HG03064 (cell line): ENCODE results near the gene PTGDS.

Experiments
- ATAC-seq: cut with Tn5 transposase; IDR thresholded peaks from one replicate; pipeline ENCODE4 v1.9.1; 2021; ENCODE audit warnings: low read depth; ENCODE audit not compliant: unreplicated experiment

Gene PTGDS

GRCh38 chr9:136957461-136957860 is 19.8 kb upstream of the PTGDS start:
- no peak for ATAC-seq

GRCh38 chr9:136957901-136958300 is 19.4 kb upstream of the PTGDS start:
- no peak for ATAC-seq

DNA sequence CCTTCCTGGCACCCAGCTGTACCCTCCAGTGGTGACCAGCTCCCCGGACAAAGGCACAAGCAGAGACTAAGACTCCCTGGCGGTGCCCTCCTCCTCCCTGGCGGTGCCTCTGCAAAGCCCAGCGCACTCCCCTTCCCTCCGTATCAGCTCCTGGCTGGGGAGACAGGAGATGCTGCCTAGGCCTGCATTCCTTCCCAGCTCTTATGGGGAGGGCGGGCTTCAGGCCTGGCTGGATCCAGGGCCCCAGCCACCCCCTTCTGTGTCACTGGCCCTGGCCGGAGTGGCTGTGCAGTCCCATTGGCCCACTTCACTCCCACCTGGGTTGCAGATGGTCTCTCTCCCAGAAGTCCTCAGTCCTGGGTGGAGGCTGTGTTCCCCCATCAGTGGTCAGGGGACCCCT is 18.8 kb upstream of the PTGDS start:
- no peak for ATAC-seq

DNA sequence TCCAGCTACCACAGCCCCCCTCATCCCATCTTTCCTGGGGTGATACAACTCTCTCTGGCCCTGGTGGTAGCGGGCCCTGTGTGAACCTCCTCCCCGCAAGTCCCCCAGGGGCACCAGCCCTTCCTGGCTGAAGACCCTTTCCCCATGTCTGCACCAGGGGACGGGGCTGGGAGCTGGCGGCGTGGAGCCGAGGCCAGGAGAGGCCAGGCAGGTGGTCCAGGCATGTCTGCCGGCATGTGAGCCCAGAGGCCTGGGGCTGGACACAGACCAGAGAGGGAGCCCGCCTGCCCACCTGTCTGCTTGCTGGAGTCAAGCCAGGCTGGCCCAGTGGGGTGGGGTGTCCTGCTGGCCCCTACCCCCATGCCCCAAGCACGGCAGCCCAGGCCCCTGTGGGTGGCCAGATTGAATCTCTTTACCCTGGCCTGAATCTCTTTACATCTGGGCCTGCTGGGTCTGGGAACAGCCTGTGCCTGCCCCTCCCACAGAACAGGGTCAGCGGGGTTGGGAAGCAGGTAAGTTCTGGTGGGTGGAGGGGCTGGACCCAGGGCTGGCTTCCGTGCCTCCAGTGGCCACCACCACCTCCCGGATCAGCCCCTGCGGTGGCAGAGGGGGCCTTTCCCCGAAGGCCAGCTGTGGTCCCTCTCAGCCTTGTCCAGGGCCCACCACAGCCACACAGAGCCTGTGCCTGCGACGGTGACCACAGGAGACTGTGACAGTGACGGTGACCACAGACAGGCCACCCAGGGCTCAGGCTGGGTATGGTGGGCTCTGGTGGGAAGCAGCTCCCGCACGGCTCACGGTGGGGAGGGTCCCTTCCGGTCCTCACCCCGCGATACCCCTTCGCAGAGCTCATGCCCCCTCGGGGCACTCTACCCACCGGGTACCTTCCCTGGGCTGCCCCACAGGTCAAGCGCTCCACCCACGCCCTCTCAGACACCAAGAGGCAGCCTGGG is 18.1 kb upstream of the PTGDS start:
- no peak for ATAC-seq

GRCh38 chr9:136960212-136960937 is 16.9 kb upstream of the PTGDS start:
- no peak for ATAC-seq

GRCh38 chr9:136960938-136961275 is 16.4 kb upstream of the PTGDS start:
- ATAC-seq = no peak

GRCh38 chr9:136961279-136962065 is 15.8 kb upstream of the PTGDS start:
- no peak for ATAC-seq

DNA sequence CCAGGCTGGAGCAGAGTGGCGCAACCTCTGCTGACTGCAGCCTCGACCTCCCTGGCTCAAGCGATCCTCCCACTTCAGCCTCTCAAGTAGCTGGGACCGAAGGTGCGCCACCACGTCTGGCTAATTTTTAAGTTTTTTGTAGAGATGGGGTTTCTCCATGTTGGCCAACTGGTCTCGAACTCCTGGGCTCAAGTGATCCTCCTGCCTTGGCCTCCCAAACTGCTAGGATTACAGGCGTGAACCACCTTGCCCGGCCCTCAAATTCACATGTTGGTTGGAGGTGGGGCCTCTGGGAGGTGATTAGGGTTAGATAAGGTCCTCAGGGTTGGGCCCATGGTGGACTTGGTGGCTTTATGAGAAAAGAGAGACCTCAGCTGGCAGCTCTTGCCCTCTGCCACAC is 15.1 kb upstream of the PTGDS start:
- no peak for ATAC-seq

DNA sequence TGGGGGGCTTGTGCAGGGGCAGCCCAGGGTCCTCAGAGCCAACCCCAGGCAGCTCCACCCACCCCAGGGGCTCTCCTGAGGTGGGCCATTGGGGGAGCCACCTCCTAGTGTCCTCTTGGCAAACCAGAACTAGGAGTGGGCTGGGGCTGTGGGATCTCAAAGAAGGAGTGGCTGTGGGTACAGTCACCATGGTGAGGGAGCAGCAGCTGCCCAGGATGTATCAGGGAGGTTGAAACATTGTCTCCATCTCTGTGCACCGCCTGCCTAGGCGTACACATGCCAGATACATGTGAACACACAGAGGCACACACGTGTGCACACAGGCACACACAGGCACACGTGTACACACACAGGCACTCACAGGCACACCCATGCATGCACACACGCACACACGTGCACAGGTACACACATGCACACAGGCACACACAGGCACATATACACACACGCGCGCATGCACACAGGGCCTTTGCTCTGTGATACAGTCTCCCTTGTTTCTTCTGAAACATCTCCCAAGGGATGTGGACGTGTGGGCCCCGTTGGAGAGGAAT is 14.5 kb upstream of the PTGDS start:
- no peak for ATAC-seq

DNA sequence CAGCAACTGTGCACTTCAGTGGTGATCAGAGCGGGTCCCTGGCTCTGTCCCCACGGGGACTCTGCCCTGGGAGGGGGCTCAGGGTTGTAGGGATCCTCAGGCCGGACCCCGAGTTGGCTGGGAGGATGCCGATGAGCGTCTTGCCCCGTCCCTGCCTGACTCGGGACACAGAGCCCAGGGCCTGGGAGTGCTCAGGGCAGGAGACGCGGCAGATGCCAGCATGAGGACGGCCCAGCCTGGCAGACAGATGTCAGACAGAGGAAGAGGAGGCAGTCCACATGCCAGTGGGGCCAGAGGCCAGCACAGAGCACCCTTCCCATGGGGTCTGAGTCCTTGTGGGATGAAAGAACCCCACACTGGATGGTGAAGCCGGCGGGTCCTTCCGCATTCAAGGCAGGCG is 14.0 kb upstream of the PTGDS start:
- no peak for ATAC-seq

GRCh38 chr9:136963751-136964150 is 13.6 kb upstream of the PTGDS start:
- no peak for ATAC-seq

DNA sequence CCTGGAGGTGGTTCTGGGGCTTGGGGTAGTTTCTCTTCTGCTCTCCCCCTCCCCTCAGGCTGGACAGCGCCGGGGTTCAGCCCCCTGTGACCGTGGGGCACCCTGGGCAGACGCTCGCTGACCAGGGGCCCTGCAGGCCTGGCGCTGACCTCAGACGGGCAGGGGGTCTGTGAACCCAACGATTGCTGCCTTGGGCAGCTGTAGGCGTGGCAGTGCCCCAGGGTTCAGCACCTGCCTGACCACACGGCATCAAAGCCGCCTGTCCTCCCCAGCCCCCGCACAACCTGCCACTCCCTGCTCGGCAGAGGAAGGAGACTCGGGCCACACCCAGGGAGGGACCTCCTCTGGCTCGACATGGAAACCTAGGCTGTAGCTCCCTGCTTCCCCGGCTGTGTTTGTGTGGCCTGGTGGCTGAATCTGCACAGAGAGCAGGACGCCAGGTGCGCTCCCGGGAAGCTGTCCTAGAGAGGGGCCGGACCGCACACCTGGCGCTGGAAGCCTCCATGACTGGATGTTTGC is 13.1 kb upstream of the PTGDS start:
- no peak for ATAC-seq

- no peak for ATAC-seq
Measured at GRCh38 chr9:136964833-136965422, 12.4 kb upstream of the PTGDS start.

DNA sequence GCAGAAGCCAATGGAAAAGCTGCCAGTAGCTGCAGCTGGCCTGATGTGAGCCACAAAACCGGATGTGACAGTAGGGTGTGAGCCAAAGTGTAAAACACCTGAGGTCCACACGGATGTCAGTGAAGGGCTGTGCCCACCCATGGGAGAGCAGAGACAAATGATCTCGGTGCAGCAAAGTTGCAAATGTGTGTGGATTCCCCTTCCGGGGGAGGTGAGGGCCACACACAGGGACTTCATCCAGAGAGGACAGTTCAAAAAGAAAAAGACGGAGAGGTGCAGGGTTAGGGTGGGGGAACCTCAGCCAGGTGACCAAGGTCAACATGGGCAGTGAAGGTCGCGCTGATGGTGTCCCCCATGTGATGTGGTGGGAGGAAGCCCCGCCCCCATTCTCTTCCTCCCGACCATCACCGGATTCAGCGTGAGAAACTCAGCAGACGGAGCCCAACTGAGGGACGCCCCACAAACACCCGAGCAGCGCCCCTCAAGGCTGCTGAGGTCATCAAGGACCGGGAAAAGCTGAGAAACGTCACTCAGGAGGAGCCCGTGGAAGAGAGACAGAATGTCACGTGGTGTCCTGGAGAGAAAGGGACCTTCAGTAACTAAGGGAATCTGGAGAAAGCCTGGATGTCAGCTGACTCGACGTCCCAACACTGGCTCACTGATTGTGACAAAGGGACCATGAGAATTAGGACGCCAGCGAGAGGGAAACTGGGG is 11.4 kb upstream of the PTGDS start:
- ATAC-seq = no peak

DNA sequence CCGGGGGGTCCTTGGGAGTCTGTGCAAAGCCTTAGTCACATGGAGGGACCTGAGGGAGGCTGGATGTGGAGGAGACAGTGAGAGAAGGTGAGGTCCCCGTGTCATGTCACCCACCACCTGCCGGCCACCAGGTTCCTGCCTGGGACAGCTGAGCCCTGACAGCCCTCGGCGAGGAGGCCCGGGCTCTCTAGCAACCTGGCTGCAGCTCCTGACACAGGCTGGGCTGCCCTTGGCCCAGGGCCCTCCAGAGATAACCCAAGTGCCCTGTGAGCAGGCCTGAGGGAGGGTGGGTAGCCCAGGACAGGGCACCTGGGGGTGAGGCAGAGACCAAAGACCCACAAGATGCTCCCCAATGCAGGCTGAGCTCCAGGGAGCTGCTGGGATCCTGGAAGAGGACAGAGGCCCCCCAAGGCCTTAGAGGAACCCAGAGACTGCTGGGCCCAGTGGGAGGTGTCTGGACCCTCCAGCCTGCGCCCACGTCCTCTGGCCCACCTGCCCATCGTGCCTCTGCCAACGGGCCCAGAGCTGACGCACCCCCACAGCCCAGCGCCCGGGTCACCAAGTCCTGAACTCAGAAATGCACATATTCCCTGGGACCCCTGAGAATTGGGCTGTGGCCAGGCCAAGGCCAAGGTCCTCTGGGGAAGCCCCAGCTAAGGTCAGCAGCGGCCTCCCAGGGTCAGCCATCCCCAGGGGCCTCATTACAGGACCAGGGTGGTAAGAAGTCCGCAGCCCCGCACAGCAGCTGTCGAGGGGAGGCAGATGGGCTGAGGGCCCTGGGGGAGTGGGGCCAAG is 8.8 kb upstream of the PTGDS start:
- no peak for ATAC-seq

- ATAC-seq = no peak
Measured at GRCh38 chr9:136969150-136969549, 8.2 kb upstream of the PTGDS start.

DNA sequence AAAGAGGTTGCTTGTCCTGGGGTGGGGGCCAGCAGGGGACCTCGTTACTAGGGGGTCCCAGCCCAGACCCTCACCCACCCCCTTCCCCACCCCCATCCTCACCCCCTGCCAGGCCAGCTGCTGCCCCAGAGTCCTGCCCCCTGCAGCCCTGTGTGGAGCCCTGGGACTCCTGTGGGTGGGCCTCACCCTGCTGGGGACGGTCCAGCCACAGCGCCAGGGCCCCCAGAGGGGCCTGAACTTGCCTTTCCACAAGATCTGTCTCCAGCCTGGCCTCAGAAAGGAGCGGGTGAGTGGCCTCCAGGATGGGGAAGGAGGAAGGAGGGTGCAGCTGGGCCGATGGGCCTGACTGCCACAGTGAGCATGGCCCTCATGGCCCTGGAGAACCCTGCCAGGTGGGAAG is 7.5 kb upstream of the PTGDS start:
- ATAC-seq = no peak

- no peak for ATAC-seq
Measured at GRCh38 chr9:136970361-136970760, 6.9 kb upstream of the PTGDS start.

DNA sequence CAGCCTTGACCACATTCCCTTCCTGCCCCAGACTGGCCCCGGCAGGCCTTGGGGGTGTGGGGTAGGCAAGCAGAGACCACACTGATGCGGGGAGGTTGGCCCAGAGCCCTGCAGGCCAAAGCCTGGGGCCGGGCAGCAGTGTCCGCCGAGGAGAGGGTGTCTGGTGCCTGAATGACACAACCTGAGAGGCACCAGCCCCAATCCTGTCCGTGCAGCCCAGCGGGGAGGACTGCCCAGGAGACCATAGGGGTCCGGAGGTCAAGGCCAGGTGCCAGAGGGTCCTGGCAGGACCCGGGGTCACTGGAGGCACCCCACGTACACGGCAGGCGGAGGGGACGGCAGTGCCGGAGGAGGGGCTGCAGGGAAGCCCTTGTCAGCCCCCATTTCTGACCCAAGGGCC is 5.6 kb upstream of the PTGDS start:
- ATAC-seq = no peak
